ENCODE data around the gene RDH12.
A peak's percentile ranks its signal among the peaks of the same experiment; 100 is the strongest.

Gene RDH12

DNA sequence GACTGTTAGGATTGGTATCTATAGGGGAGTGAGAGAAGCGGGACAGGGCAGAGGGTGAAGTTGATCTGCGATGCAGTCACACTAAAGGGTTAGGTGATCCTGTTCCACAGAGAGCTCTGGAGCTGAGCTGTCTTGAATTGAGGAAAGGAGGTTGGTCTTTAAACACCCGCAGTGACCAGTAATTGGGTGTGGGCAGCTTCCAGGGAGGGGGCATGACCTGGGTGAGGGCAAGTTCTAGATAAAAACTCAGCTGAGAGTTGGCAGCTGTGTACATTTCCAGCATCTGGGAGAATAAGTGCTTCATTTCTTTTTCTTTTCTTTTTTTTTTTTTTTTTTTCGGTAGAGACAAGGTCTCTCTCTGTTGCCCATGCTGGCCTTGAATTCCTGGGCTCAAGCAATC lies 35.1 kb downstream of the RDH12 start (continued):
- TF ChIP-seq, protein P1, sequence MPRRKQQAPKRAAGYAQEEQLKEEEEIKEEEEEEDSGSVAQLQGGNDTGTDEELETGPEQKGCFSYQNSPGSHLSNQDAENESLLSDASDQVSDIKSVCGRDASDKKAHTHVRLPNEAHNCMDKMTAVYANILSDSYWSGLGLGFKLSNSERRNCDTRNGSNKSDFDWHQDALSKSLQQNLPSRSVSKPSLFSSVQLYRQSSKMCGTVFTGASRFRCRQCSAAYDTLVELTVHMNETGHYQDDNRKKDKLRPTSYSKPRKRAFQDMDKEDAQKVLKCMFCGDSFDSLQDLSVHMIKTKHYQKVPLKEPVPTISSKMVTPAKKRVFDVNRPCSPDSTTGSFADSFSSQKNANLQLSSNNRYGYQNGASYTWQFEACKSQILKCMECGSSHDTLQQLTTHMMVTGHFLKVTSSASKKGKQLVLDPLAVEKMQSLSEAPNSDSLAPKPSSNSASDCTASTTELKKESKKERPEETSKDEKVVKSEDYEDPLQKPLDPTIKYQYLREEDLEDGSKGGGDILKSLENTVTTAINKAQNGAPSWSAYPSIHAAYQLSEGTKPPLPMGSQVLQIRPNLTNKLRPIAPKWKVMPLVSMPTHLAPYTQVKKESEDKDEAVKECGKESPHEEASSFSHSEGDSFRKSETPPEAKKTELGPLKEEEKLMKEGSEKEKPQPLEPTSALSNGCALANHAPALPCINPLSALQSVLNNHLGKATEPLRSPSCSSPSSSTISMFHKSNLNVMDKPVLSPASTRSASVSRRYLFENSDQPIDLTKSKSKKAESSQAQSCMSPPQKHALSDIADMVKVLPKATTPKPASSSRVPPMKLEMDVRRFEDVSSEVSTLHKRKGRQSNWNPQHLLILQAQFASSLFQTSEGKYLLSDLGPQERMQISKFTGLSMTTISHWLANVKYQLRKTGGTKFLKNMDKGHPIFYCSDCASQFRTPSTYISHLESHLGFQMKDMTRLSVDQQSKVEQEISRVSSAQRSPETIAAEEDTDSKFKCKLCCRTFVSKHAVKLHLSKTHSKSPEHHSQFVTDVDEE (CRISPR knock-in tag; IDR thresholded peaks at IDR 0.05) = no peak
- no peak for TF ChIP-seq ESRRG (CRISPR knock-in tag; IDR thresholded peaks at IDR 0.05)

DNA sequence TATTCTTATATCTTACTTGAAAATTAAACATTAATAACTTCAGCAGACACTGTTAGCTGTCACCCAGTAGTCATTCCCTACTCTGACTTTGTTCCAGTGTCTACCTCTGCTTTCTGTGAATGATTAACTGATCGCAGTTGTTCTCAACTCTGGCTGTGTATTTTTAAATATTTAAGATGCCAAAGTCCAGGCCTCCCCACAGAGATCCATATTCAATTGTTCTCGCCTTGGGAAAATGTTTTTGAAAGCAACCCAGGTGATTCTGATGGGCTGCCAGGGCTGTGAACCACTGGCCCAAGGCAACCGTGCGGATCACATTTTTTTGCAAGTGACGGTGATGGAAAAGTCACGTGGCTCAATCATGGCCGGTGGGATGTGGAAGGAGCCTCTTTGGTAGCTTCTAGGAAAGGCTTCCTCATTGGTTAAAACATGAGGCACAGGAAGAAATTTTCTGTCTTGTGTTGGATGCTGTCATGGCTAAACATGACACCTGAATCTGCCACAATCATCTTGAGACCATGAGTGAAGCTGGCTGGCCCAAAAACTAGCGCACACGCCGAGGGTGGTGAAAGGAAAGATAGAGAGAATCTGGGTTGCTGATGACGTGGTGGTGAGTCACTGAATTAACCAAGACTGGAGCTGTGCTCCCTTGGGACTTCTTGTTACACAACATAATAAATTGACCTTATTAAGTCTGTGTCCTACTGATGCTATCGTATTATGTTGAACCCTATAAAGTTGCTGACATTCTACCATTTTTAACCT lies 37.2 kb downstream of the RDH12 start:
- TF ChIP-seq ESRRG (CRISPR knock-in tag; IDR thresholded peaks at IDR 0.05) (no peak), ISL1 (CRISPR knock-in tag; IDR thresholded peaks at IDR 0.05) (peak; percentile 41; the same call in 1 of the 2 replicates)
- peak; percentile 83 for ATAC-seq

DNA sequence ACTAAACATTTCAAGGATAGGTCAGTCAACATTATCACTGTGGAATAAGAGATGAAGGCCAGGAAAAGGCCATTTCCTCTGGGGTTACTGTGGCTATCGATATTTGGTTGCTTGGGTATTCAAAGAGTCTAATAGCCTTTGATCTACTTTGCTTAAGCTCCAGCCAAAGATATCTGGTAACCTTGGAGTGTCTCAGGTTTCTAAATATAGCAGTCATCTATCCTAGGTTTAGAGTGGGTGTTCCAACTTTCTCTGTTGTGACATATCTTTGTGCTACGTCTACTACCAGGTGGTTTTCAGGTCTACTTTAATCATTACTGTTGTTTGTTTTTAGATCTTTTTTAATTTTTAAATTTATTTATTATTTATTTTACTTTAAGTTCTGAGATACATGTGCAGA lies 42.4 kb downstream of the RDH12 start:
- TF ChIP-seq ZFP3 (CRISPR knock-in tag; IDR thresholded peaks at IDR 0.05) = no peak
- no peak for TF ChIP-seq ZNF70 (CRISPR knock-in tag; IDR thresholded peaks at IDR 0.05)
- TF ChIP-seq, protein P2, sequence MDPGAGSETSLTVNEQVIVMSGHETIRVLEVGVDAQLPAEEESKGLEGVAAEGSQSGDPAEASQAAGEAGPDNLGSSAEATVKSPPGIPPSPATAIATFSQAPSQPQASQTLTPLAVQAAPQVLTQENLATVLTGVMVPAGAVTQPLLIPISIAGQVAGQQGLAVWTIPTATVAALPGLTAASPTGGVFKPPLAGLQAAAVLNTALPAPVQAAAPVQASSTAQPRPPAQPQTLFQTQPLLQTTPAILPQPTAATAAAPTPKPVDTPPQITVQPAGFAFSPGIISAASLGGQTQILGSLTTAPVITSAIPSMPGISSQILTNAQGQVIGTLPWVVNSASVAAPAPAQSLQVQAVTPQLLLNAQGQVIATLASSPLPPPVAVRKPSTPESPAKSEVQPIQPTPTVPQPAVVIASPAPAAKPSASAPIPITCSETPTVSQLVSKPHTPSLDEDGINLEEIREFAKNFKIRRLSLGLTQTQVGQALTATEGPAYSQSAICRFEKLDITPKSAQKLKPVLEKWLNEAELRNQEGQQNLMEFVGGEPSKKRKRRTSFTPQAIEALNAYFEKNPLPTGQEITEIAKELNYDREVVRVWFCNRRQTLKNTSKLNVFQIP (CRISPR knock-in tag; IDR thresholded peaks at IDR 0.05; ENCODE audit: borderline replicate concordance, low read depth) = no peak
- TF ChIP-seq ZNF8 (CRISPR knock-in tag; IDR thresholded peaks at IDR 0.05) = no peak
- no peak for TF ChIP-seq OSR1 (CRISPR knock-in tag; IDR thresholded peaks at IDR 0.05)
- TF ChIP-seq GLIS3 (CRISPR knock-in tag; IDR thresholded peaks at IDR 0.05) = no peak
- no peak for TF ChIP-seq TCF4 (CRISPR knock-in tag; IDR thresholded peaks at IDR 0.05; ENCODE audit: borderline replicate concordance)
- TF ChIP-seq CSDC2 (CRISPR knock-in tag; IDR thresholded peaks at IDR 0.05) = no peak
- TF ChIP-seq ISL1 (CRISPR knock-in tag; IDR thresholded peaks at IDR 0.05) = no peak
- TF ChIP-seq RARB (CRISPR knock-in tag; IDR thresholded peaks at IDR 0.05) = no peak
- no peak for TF ChIP-seq ZFP30 (CRISPR knock-in tag; IDR thresholded peaks at IDR 0.05)
- TF ChIP-seq BACH2 (CRISPR knock-in tag; IDR thresholded peaks at IDR 0.05; ENCODE audit: borderline replicate concordance) = no peak
- TF ChIP-seq, protein P3, sequence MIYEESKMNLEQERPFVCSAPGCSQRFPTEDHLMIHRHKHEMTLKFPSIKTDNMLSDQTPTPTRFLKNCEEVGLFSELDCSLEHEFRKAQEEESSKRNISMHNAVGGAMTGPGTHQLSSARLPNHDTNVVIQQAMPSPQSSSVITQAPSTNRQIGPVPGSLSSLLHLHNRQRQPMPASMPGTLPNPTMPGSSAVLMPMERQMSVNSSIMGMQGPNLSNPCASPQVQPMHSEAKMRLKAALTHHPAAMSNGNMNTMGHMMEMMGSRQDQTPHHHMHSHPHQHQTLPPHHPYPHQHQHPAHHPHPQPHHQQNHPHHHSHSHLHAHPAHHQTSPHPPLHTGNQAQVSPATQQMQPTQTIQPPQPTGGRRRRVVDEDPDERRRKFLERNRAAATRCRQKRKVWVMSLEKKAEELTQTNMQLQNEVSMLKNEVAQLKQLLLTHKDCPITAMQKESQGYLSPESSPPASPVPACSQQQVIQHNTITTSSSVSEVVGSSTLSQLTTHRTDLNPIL (CRISPR knock-in tag; IDR thresholded peaks at IDR 0.05; ENCODE audit: low read depth) = no peak
- TF ChIP-seq PPARA (CRISPR knock-in tag; IDR thresholded peaks at IDR 0.05; ENCODE audit: borderline replicate concordance) = no peak
- TF ChIP-seq ZNF565 (CRISPR knock-in tag; conservative IDR thresholded peaks at IDR 0.05; ENCODE audit: low read depth) = no peak
- no peak for TF ChIP-seq ARNTL (CRISPR knock-in tag; IDR thresholded peaks at IDR 0.05; ENCODE audit: borderline replicate concordance, low read depth)
- no peak for TF ChIP-seq SNAI2 (CRISPR knock-in tag; IDR thresholded peaks at IDR 0.05)
- TF ChIP-seq, protein P1 (CRISPR knock-in tag; IDR thresholded peaks at IDR 0.05) = no peak
- TF ChIP-seq ZC3H10 (CRISPR knock-in tag; IDR thresholded peaks at IDR 0.05) = no peak
- TF ChIP-seq, protein P4, sequence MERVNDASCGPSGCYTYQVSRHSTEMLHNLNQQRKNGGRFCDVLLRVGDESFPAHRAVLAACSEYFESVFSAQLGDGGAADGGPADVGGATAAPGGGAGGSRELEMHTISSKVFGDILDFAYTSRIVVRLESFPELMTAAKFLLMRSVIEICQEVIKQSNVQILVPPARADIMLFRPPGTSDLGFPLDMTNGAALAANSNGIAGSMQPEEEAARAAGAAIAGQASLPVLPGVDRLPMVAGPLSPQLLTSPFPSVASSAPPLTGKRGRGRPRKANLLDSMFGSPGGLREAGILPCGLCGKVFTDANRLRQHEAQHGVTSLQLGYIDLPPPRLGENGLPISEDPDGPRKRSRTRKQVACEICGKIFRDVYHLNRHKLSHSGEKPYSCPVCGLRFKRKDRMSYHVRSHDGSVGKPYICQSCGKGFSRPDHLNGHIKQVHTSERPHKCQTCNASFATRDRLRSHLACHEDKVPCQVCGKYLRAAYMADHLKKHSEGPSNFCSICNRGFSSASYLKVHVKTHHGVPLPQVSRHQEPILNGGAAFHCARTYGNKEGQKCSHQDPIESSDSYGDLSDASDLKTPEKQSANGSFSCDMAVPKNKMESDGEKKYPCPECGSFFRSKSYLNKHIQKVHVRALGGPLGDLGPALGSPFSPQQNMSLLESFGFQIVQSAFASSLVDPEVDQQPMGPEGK (CRISPR knock-in tag; IDR thresholded peaks at IDR 0.05; ENCODE audit: borderline replicate concordance) = no peak
- ATAC-seq = no peak
